ENCODE results near the gene MB21D2.
"Not testable (repeated sequence)": the region's sequence is repeated elsewhere in the genome, so short reads cannot be mapped to it uniquely, and the experiment has no call there.

The MB21D2 gene

DNA sequence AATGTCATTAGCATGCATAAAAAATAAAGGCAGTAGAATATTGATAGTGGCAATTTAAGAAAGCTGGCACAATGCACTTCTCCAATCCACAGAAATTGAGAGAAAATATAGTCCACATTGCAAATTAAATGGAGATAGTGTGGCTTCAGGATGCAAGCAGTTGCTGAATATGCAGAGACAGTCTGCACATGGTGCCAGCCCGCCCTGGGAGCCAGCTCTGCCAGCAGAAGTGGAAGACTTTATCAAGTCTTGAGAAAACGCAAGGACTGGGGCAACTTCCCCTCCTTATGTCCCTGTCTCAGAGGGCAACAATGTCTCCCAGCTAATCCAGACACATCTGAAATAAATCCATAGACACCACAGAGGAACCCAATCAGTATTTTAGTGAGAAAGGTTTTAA lies 57.2 kb downstream of the MB21D2 start:
- H3K9me3 ChIP-seq (ENCODE audit: control insufficient read depth, low read length) = no peaks in the 10 kb centered on the region
- no peak overlapping the region for H3K27ac ChIP-seq (ENCODE audit: low read depth, low read length, severe bottlenecking)
- H3K36me3 ChIP-seq (ENCODE audit: control insufficient read depth, insufficient read depth, low read length) = no peaks in the 10 kb centered on the region
- peaks cover 9% of the 10 kb centered on the region for H3K4me1 ChIP-seq (ENCODE audit: control insufficient read depth, insufficient read depth, low read length, poor library complexity, severe bottlenecking)
- 78 to 100% methylated on average over 1 to 2 of the region's 2 CpGs for WGBS, 2 experiments (ENCODE audit: insufficient coverage in 2 of 2)
- H3K4me3 ChIP-seq (ENCODE audit: extremely low read depth, insufficient read depth, low read length, poor library complexity, severe bottlenecking) = no peak overlapping the region

- Histone ChIP-seq H3K36me3 (ENCODE audit: control insufficient read depth, insufficient read depth, low read length) (no peaks in the 10 kb centered on the region), H3K4me3 (ENCODE audit: extremely low read depth, insufficient read depth, low read length, poor library complexity, severe bottlenecking) (no peak overlapping the region), H3K9me3 (ENCODE audit: control insufficient read depth, low read length) (peaks cover 8% of the 10 kb centered on the region), H3K4me1 (ENCODE audit: control insufficient read depth, insufficient read depth, low read length, poor library complexity, severe bottlenecking) (peaks cover 9% of the 10 kb centered on the region), H3K27ac (ENCODE audit: low read depth, low read length, severe bottlenecking) (no peak overlapping the region)
- WGBS, 2 experiments (ENCODE audit: insufficient coverage in 2 of 2) = 82 to 88% methylated on average over 4 to 5 of the region's 9 CpGs
Measured at GRCh38 chr3:192858849-192859585, 58.6 kb downstream of the MB21D2 start.

- H3K4me1 ChIP-seq (ENCODE audit: control insufficient read depth, insufficient read depth, low read length, poor library complexity, severe bottlenecking) = peaks cover 9% of the 10 kb centered on the region
- no peaks in the 10 kb centered on the region for H3K36me3 ChIP-seq (ENCODE audit: control insufficient read depth, insufficient read depth, low read length)
- H3K9me3 ChIP-seq (ENCODE audit: control insufficient read depth, low read length) = peaks cover 10% of the 10 kb centered on the region
- WGBS, 2 experiments (ENCODE audit: insufficient coverage in 2 of 2) = 93 to 95% methylated on average over 3 to 7 of the region's 7 CpGs
- H3K27ac ChIP-seq (ENCODE audit: low read depth, low read length, severe bottlenecking) = no peak overlapping the region
- H3K4me3 ChIP-seq (ENCODE audit: extremely low read depth, insufficient read depth, low read length, poor library complexity, severe bottlenecking) = no peak overlapping the region
Measured at GRCh38 chr3:192857260-192857661, 60.4 kb downstream of the MB21D2 start.

DNA sequence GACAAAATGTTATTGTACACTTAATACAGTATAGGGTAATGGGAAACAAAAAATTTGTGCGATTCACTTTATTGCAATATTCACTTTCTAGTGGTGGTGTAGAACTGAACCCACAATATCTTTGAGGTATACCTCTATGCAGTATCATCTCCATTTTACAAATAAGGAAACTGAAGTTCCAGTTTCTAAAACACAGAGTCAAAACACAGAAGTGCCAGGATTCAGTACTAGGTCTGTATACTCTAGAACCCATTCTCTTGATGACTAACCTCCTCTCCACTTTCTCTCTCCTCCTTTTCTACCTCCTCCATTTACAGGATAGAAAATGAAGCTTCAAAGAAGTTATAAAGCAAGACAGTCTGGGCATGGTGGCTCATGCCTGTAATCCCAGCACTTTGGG lies 62.2 kb downstream of the MB21D2 start:
- Histone ChIP-seq H3K27ac (ENCODE audit: low read depth, low read length, severe bottlenecking) (no peak overlapping the region), H3K4me1 (ENCODE audit: control insufficient read depth, insufficient read depth, low read length, poor library complexity, severe bottlenecking) (peaks cover 9% of the 10 kb centered on the region), H3K9me3 (ENCODE audit: control insufficient read depth, low read length) (peaks cover 10% of the 10 kb centered on the region), H3K4me3 (ENCODE audit: extremely low read depth, insufficient read depth, low read length, poor library complexity, severe bottlenecking) (no peak overlapping the region), H3K36me3 (ENCODE audit: control insufficient read depth, insufficient read depth, low read length) (no peaks in the 10 kb centered on the region)
- WGBS, 2 experiments (ENCODE audit: insufficient coverage in 2 of 2) = no CpG with 5 or more reads among the region's 1 CpG

GRCh38 chr3:192851821-192852372 lies 65.8 kb downstream of the MB21D2 start:
- Histone ChIP-seq H3K4me1 (ENCODE audit: control insufficient read depth, insufficient read depth, low read length, poor library complexity, severe bottlenecking) (no peaks in the 10 kb centered on the region), H3K9me3 (ENCODE audit: control insufficient read depth, low read length) (peaks cover 10% of the 10 kb centered on the region), H3K36me3 (ENCODE audit: control insufficient read depth, insufficient read depth, low read length) (no peaks in the 10 kb centered on the region), H3K4me3 (ENCODE audit: extremely low read depth, insufficient read depth, low read length, poor library complexity, severe bottlenecking) (no peak overlapping the region), H3K27ac (ENCODE audit: low read depth, low read length, severe bottlenecking) (no peak overlapping the region)
- 83 to 92% methylated on average over 4 to 5 of the region's 5 CpGs for WGBS, 2 experiments (ENCODE audit: insufficient coverage in 2 of 2)

- WGBS, 2 experiments (ENCODE audit: insufficient coverage in 2 of 2) = 92 to 94% methylated on average over 12 of the region's 14 CpGs
- no peak overlapping the region for H3K4me3 ChIP-seq (ENCODE audit: extremely low read depth, insufficient read depth, low read length, poor library complexity, severe bottlenecking)
- H3K36me3 ChIP-seq (ENCODE audit: control insufficient read depth, insufficient read depth, low read length) = no peaks in the 10 kb centered on the region
- no peaks in the 10 kb centered on the region for H3K4me1 ChIP-seq (ENCODE audit: control insufficient read depth, insufficient read depth, low read length, poor library complexity, severe bottlenecking)
- peaks cover 10% of the 10 kb centered on the region for H3K9me3 ChIP-seq (ENCODE audit: control insufficient read depth, low read length)
- peak overlapping the region; percentile 50 for H3K27ac ChIP-seq (ENCODE audit: low read depth, low read length, severe bottlenecking)
Measured at GRCh38 chr3:192850451-192850981, 67.1 kb downstream of the MB21D2 start.

GRCh38 chr3:192849821-192850220 lies 67.8 kb downstream of the MB21D2 start:
- 86 to 93% methylated on average over 9 to 10 of the region's 11 CpGs for WGBS, 2 experiments (ENCODE audit: insufficient coverage in 2 of 2)

GRCh38 chr3:192848371-192849233 lies 69.1 kb downstream of the MB21D2 start:
- Histone ChIP-seq H3K36me3 (ENCODE audit: control insufficient read depth, insufficient read depth, low read length) (no peaks in the 10 kb centered on the region), H3K4me3 (ENCODE audit: extremely low read depth, insufficient read depth, low read length, poor library complexity, severe bottlenecking) (no peak overlapping the region), H3K9me3 (ENCODE audit: control insufficient read depth, low read length) (no peaks in the 10 kb centered on the region), H3K4me1 (ENCODE audit: control insufficient read depth, insufficient read depth, low read length, poor library complexity, severe bottlenecking) (no peaks in the 10 kb centered on the region), H3K27ac (ENCODE audit: low read depth, low read length, severe bottlenecking) (no peak overlapping the region)
- 90 to 95% methylated on average over 5 to 7 of the region's 11 CpGs for WGBS, 2 experiments (ENCODE audit: insufficient coverage in 2 of 2)

More at GRCh38 chr3:192849821-192850220, 67.8 kb downstream of the MB21D2 start:
- H3K9me3 ChIP-seq (ENCODE audit: control insufficient read depth, low read length); H3K36me3 ChIP-seq (ENCODE audit: control insufficient read depth, insufficient read depth, low read length); H3K4me1 ChIP-seq (ENCODE audit: control insufficient read depth, insufficient read depth, low read length, poor library complexity, severe bottlenecking); H3K27ac ChIP-seq (ENCODE audit: low read depth, low read length, severe bottlenecking); H3K4me3 ChIP-seq (ENCODE audit: extremely low read depth, insufficient read depth, low read length, poor library complexity, severe bottlenecking): not testable (repeated sequence)

GRCh38 chr3:192847941-192848340 lies 69.7 kb downstream of the MB21D2 start:
- no peaks in the 10 kb centered on the region for H3K9me3 ChIP-seq (ENCODE audit: control insufficient read depth, low read length)
- no peak overlapping the region for H3K4me3 ChIP-seq (ENCODE audit: extremely low read depth, insufficient read depth, low read length, poor library complexity, severe bottlenecking)
- 71% methylated on average over 1 of the region's 3 CpGs; no CpG with 5 or more reads in 1 of the 2 experiments for WGBS, 2 experiments (ENCODE audit: insufficient coverage in 2 of 2)
- no peak overlapping the region for H3K27ac ChIP-seq (ENCODE audit: low read depth, low read length, severe bottlenecking)
- no peaks in the 10 kb centered on the region for H3K4me1 ChIP-seq (ENCODE audit: control insufficient read depth, insufficient read depth, low read length, poor library complexity, severe bottlenecking)
- H3K36me3 ChIP-seq (ENCODE audit: control insufficient read depth, insufficient read depth, low read length) = no peaks in the 10 kb centered on the region

DNA sequence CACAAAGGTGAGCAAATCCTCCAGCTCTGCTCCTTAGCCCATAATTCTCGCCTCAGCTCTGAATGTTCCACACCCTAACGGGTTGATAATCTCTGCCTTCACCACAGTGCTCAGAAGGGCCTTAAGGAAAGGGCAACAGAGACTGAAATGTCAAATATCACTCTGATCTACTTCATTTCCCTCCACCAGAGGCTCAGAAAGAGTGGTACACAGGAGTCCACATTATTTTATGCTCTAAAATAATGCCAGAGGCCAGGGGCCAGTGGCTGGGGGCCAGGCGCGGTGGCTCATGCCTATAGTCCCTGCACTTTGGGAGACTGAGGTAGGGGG lies 72.2 kb downstream of the MB21D2 start:
- Histone ChIP-seq H3K36me3 (ENCODE audit: control insufficient read depth, insufficient read depth, low read length) (no peaks in the 10 kb centered on the region), H3K4me1 (ENCODE audit: control insufficient read depth, insufficient read depth, low read length, poor library complexity, severe bottlenecking) (no peaks in the 10 kb centered on the region), H3K27ac (ENCODE audit: low read depth, low read length, severe bottlenecking) (no peak overlapping the region), H3K4me3 (ENCODE audit: extremely low read depth, insufficient read depth, low read length, poor library complexity, severe bottlenecking) (no peak overlapping the region), H3K9me3 (ENCODE audit: control insufficient read depth, low read length) (no peaks in the 10 kb centered on the region)
- 88 to 91% methylated on average over 4 of the region's 4 CpGs for WGBS, 2 experiments (ENCODE audit: insufficient coverage in 2 of 2)

All from mesodermal cell (in vitro differentiated cells).